Measurements from ENCODE around the gene ASCC3.

Gene ASCC3

DNA sequence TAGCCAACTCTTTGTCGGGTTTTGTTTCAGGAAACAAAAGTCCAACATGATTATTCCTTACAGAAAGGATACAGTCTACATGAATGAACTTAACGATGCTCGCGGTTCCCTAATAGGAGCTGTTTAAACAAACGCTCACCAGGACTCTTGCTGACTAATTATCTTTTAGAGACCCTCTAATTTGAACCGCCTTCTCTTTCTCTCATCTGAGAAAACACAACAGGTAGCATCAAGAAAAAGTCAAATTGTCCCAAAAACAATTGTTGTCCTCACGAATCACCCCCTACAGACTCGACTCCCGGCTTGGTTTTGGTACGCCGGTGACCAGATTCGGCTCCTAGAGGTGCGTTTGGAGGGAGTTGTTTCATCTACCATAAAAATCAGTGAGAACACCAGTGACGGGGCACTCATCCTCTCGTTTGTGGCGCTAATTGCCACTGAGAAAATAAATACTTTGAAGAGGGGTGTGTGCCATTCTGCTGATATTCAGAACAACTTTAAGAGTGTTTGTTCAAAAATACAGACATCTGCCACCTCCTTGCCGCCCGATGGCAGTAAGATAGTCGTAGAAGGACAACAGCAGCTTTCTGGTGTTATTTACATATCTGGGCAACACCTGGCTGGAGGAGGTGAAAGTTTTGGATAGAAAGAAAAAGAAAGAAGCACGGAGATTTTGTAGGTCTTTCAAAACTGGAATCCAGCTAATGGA, 415.3 kb downstream of the ASCC3 start:
- peaks cover 15% of the 10 kb centered on the region; the same call in 1 of the 2 replicates for H3K4me1 ChIP-seq (ENCODE audit: insufficient read depth, low read length)

DNA sequence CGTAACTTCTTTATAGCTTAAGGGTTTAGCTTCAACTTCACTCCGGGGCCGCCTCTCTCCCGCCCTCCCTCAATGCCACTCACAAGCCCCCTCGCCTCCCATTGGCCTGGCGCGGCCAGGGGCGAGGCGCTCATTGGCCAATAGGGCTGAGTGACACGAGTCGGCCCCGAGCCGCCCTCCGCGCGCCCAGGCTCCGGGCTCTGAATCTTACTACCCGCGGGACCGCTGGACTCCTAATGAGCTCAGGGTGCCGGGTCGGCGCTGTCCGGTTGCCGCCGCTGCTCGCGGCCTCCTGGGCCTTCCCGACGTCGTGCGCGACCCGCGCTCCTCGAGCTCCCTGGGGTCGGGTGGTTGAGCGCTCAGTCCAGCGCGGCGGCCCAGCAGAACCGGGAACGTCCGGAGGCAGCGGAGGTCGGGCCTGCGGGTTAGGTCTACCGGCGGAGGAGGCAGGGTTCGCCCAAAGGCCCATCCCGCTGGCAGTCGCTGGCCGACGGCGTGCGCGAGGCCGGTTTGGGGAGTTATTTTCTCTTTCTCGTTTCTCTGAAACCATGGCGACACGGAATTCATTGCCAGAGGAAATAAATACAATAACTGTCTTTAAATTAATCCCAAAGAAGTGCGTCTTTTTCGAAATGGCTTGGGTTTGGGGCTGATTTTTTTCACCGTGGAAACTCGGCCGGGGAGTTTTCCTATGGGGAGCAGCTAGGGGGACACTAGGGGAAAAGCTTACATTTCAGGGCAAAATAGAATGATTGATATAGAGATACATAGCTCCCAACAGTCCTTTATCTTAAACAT, 416.0 kb downstream of the ASCC3 start, which contains the start of gene SIM1:
TSS of gene SIM1 (minus strand) at position 19 of the 798 bp plus-strand sequence. CDS start 1,453 bp downstream, outside the sequence.
- H3K27me3 ChIP-seq (ENCODE audit: insufficient read depth, low read length), result peaks cover 100% of the 10 kb centered on the region
- peaks cover 15% of the 10 kb centered on the region; the same call in 1 of the 2 replicates for H3K4me1 ChIP-seq (ENCODE audit: insufficient read depth, low read length)
- no peaks in the 10 kb centered on the region for H3K9me3 ChIP-seq (ENCODE audit: insufficient read depth, low read depth, low read length)
- H3K36me3 ChIP-seq (ENCODE audit: insufficient read depth, low read depth, low read length), result no peaks in the 10 kb centered on the region
- H3K27ac ChIP-seq (ENCODE audit: low read length), result no peak within 1 kb of the TSS
- H3K4me3 ChIP-seq (ENCODE audit: low read length), result peak within 1 kb of the TSS; percentile 71
- H3K9ac ChIP-seq (ENCODE audit: low read depth, low read length), result no peak within 1 kb of the TSS; the same call in 1 of the 2 replicates

More for the DNA sequence above, 415.3 kb downstream of the ASCC3 start:
- H3K27me3 ChIP-seq (ENCODE audit: insufficient read depth, low read length), result peaks cover 100% of the 10 kb centered on the region
- H3K4me3 ChIP-seq (ENCODE audit: low read length), result peak overlapping the region; percentile 71; the same call in 1 of the 2 replicates
- H3K36me3 ChIP-seq (ENCODE audit: insufficient read depth, low read depth, low read length), result no peaks in the 10 kb centered on the region
- no peak overlapping the region for H3K9ac ChIP-seq (ENCODE audit: low read depth, low read length)
- H3K9me3 ChIP-seq (ENCODE audit: insufficient read depth, low read depth, low read length), result no peaks in the 10 kb centered on the region
- no peak overlapping the region for H3K27ac ChIP-seq (ENCODE audit: low read length)

DNA sequence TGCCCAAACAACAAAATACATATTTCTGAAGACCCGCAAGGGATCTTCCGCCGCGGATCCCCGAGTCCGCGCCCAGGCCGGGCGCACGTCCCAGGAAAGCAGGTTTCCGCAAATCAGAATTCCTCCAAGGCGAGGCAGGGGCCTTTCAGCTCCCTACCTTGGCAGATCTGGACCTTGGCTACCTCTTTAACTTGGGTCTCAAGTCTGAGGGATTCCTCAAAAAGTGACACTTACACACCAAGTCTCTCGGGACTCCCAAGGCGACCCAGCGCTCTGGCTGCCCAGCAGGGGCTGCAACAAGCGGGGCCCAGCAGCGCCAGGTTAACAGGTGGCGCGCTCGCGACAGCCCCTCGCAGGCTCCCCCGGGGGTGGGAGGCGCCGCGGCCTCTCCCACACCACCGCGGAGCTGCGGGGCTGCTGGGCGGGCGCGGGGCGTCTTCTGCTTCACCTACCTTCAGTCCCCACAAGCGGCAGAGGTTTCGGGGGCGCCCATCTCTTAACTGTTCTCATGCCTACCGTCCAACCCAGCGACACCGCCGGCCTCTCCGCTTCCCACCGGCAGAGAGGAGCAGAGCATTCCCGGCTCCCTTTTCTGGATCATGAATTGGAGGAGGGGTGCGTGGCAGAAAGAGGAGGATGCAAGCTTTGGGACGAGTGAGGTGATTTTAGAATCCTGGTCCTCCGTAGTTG, 416.8 kb downstream of the ASCC3 start:
- Histone ChIP-seq H3K27me3 (ENCODE audit: insufficient read depth, low read length) (peaks cover 100% of the 10 kb centered on the region), H3K36me3 (ENCODE audit: insufficient read depth, low read depth, low read length) (no peaks in the 10 kb centered on the region), H3K4me1 (ENCODE audit: insufficient read depth, low read length) (peaks cover 15% of the 10 kb centered on the region; the same call in 1 of the 2 replicates), H3K27ac (ENCODE audit: low read length) (no peak overlapping the region), H3K9ac (ENCODE audit: low read depth, low read length) (no peak overlapping the region), H3K9me3 (ENCODE audit: insufficient read depth, low read depth, low read length) (no peaks in the 10 kb centered on the region), H3K4me3 (ENCODE audit: low read length) (peak overlapping the region; percentile 71)

DNA sequence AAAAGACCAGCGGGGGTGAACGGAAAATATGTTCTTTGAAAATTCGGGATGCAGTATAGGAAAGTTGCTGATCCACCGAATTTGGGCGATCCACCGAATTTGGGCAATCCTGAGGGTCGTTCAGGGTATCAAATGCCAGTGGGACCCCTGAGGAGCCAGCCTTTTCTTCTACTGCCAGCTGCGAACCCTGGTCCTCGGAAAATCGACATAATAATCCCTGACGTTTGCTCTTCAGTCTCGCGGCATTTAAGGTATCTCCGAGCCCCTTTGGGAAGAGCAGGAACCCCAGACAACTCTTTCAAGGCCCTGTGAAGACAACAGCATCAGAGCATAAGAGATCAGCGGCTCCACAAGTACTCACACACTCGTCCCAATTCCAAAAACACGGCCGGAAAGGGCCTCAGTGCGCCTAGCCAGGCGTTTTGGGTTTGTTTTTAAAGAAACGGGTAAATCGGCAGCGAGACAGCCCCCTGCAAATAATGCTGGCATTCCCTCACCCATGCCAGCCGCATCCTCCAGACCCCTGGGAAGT, 417.4 kb downstream of the ASCC3 start:
- H3K4me1 ChIP-seq (ENCODE audit: insufficient read depth, low read length), result peaks cover 15% of the 10 kb centered on the region; the same call in 1 of the 2 replicates
- H3K36me3 ChIP-seq (ENCODE audit: insufficient read depth, low read depth, low read length), result no peaks in the 10 kb centered on the region
- peaks cover 100% of the 10 kb centered on the region for H3K27me3 ChIP-seq (ENCODE audit: insufficient read depth, low read length)
- H3K4me3 ChIP-seq (ENCODE audit: low read length), result peak overlapping the region; percentile 71; the same call in 1 of the 2 replicates
- no peaks in the 10 kb centered on the region for H3K9me3 ChIP-seq (ENCODE audit: insufficient read depth, low read depth, low read length)
- no peak overlapping the region for H3K27ac ChIP-seq (ENCODE audit: low read length)
- H3K9ac ChIP-seq (ENCODE audit: low read depth, low read length), result no peak overlapping the region

DNA sequence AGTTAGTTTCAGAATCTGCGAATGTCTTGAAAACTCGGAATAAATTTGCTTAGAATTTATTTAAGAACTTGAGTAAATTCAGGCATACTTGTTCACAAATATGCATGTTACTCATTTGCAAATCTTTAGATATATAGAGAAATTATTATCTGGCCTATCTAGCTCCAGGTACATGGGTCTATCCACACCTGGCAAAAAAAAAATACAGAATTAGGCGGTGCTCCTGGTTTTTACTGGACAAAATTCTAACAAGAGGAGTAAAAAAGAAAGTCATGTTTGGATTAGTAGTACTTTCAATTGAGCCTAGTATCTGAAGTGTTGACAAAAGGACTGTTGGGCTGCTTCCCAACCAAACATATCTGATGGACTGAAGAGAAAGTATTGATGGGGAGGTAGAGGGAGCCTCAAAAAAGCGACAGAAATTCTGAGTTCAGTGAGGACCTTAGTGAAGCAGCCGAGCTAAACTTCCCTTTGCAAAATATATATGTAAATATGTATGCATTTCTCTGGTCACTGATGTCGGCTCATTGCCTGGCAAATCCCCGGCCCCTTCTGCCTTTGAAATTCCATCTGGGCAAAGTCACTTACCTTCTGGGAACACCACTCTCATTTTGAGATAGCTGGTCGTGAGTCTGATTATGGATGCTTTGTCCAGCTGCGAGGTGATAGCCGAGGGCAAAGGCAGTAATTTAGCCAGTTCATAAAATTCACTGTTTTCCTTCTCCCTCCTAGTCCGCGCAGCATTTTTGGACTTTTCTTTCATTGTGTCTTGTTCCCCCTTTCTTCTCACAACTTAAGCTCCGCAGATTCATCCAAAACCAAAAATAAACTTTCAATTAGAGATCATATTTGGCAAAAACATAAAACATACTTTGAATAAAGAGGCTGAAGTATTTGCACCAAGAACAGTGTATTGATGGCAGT, 418.2 kb downstream of the ASCC3 start:
- peak overlapping the region; percentile 71; the same call in 1 of the 2 replicates for H3K4me3 ChIP-seq (ENCODE audit: low read length)
- peaks cover 15% of the 10 kb centered on the region; the same call in 1 of the 2 replicates for H3K4me1 ChIP-seq (ENCODE audit: insufficient read depth, low read length)
- no peak overlapping the region for H3K27ac ChIP-seq (ENCODE audit: low read length)
- peaks cover 100% of the 10 kb centered on the region for H3K27me3 ChIP-seq (ENCODE audit: insufficient read depth, low read length)
- H3K9me3 ChIP-seq (ENCODE audit: insufficient read depth, low read depth, low read length), result no peaks in the 10 kb centered on the region; the same call in 1 of the 2 replicates
- H3K36me3 ChIP-seq (ENCODE audit: insufficient read depth, low read depth, low read length), result no peaks in the 10 kb centered on the region
- no peak overlapping the region for H3K9ac ChIP-seq (ENCODE audit: low read depth, low read length)

DNA sequence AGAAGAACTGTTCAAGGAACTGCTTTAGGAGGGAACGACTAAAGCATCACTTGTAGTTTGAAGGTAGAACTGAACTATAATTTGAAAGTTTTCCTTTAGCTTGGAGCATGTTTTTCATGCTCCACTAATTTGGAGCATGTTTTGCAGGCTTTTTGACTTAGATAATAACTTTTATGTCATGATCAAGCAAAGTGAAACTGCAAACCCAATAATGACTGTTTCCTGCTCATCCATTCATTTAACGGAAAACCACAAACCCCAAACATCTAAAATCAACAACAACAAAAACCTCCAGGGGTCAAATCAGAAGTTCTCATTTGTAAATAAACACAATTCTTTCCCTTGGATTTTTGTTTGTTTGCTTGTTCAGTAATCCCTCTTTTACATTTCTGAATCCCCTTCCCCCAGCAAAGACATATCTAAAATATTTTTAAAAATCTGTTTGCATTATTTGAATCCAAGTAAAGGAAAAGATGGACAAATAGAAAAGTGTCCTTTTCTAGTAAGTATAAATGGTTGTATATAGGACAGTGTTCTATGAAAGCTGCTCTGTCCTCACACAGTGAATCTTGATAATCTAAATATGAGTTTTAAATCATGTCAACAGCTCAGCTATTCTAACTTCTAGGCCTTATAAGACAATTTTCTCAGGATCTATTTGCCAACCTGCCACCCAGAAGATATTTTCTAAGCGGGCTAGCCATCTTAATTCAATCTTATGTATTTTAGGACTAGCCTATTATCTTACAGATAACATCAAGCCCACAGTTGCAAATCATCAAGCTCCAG, 419.0 kb downstream of the ASCC3 start:
- no peak overlapping the region for H3K27ac ChIP-seq (ENCODE audit: low read length)
- peaks cover 100% of the 10 kb centered on the region for H3K27me3 ChIP-seq (ENCODE audit: insufficient read depth, low read length)
- no peaks in the 10 kb centered on the region for H3K36me3 ChIP-seq (ENCODE audit: insufficient read depth, low read depth, low read length)
- no peaks in the 10 kb centered on the region; the same call in 1 of the 2 replicates for H3K9me3 ChIP-seq (ENCODE audit: insufficient read depth, low read depth, low read length)
- no peak overlapping the region for H3K4me3 ChIP-seq (ENCODE audit: low read length)
- H3K9ac ChIP-seq (ENCODE audit: low read depth, low read length), result no peak overlapping the region
- peaks cover 15% of the 10 kb centered on the region; the same call in 1 of the 2 replicates for H3K4me1 ChIP-seq (ENCODE audit: insufficient read depth, low read length)

DNA sequence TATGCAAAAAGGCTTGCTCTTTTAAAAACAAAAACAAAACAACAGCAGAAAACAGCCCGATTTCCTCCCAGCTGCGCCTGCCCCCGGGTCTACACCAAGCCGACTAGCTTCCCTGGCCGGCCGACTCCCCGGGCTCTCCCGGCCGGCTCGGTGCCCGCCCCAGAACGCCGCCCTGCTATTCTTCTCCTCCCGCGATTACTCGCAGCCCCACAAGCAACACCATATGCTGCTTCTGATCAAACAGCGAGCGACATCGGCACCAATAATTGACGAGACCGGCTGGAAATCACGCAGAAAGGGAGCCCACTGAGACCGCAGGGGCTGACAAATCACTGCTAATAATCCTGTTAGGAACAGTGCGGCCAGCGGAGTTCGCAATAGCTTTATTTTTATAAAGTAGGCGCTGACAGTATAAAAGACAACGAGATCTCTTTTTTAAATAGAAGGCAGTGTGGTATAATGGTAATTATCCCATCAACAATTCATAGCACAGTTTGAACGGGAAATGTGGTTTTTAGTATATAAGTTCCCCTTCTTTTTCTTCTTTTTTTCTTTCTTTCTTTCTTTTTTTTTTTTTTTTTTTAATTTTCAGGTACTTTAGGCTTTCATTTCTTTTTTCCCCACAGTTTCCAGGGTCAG, 419.7 kb downstream of the ASCC3 start:
- no peak overlapping the region for H3K27ac ChIP-seq (ENCODE audit: low read length)
- peaks cover 100% of the 10 kb centered on the region for H3K27me3 ChIP-seq (ENCODE audit: insufficient read depth, low read length)
- H3K36me3 ChIP-seq (ENCODE audit: insufficient read depth, low read depth, low read length), result no peaks in the 10 kb centered on the region
- peaks cover 15% of the 10 kb centered on the region; the same call in 1 of the 2 replicates for H3K4me1 ChIP-seq (ENCODE audit: insufficient read depth, low read length)
- no peaks in the 10 kb centered on the region; the same call in 1 of the 2 replicates for H3K9me3 ChIP-seq (ENCODE audit: insufficient read depth, low read depth, low read length)
- peak overlapping the region; percentile 57 for H3K4me3 ChIP-seq (ENCODE audit: low read length)
- H3K9ac ChIP-seq (ENCODE audit: low read depth, low read length), result no peak overlapping the region

DNA sequence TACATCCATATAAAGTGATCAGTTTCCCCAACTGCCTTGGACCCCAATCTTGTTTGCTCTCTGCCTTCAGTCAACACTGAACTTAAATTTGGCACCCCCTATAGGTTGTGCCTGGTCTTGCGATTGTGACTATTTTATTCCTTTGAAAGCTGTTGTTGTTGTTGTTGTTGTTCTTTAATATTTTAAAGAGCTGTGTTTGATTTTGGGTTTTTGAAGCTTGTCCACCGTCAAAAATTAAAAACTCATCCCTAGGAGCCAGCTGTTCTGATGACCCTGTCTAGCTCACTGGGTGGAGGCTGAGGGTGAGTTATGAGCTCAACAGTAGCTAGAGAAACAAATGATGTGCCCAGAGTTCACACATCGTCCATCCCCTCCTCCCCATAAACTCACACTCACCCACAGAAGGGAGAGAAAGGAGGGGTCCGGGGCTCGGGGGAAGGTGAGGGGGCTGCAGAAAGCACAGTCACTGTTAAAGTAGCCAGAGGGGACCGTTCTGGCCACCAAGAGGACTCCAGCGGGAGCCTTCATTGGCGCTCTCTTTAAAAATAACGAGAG, 420.4 kb downstream of the ASCC3 start:
- peaks cover 100% of the 10 kb centered on the region for H3K27me3 ChIP-seq (ENCODE audit: insufficient read depth, low read length)
- peaks cover 12% of the 10 kb centered on the region; the same call in 1 of the 2 replicates for H3K4me1 ChIP-seq (ENCODE audit: insufficient read depth, low read length)
- no peaks in the 10 kb centered on the region for H3K36me3 ChIP-seq (ENCODE audit: insufficient read depth, low read depth, low read length)
- no peaks in the 10 kb centered on the region; the same call in 1 of the 2 replicates for H3K9me3 ChIP-seq (ENCODE audit: insufficient read depth, low read depth, low read length)
- peak overlapping the region; percentile 57; the same call in 1 of the 2 replicates for H3K4me3 ChIP-seq (ENCODE audit: low read length)
- H3K9ac ChIP-seq (ENCODE audit: low read depth, low read length), result no peak overlapping the region
- no peak overlapping the region for H3K27ac ChIP-seq (ENCODE audit: low read length)

DNA sequence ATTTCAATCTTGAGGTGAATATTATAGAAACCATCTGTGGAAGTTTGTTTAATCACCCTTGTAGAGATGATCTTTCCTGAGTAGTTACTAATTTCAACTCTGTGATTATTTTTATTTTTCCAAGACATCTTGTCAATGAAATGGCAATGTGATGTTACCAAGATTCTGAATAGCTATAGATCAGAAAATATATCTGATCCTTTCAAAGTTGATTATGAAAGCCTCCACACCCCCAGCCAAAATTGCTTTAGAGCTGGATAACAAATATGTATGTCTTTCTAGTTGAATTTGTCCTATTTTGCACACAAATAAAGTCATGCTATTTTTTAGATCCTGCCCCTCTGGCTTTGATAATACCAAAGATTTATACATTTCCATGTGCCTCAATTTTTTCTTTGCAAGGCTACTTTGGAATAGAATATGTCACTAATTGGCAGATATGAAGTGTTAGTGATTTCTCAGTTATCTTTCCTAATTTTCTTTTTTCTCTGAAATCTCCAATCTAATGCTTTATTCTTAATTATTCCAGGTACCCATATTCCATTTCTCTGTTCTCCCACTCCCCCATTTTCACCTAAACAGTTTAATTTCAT, 421.4 kb downstream of the ASCC3 start:
- Histone ChIP-seq H3K4me1 (ENCODE audit: insufficient read depth, low read length) (peaks cover 12% of the 10 kb centered on the region; the same call in 1 of the 2 replicates), H3K27ac (ENCODE audit: low read length) (no peak overlapping the region), H3K27me3 (ENCODE audit: insufficient read depth, low read length) (peaks cover 100% of the 10 kb centered on the region), H3K4me3 (ENCODE audit: low read length) (no peak overlapping the region), H3K36me3 (ENCODE audit: insufficient read depth, low read depth, low read length) (no peaks in the 10 kb centered on the region), H3K9ac (ENCODE audit: low read depth, low read length) (no peak overlapping the region), H3K9me3 (ENCODE audit: insufficient read depth, low read depth, low read length) (no peaks in the 10 kb centered on the region; the same call in 1 of the 2 replicates)
